ENCODE results near the gene RAP2B. TPM values are rescaled to one million over a fixed set of nuclear protein-coding genes. Genes with fewer than 3 reads are reported as not detected.

RAP2B gene
- total and polyA plus RNA-seq, 4 donors = 1.3 to 7.8 (median 3.2) TPM

- no peak for TF ChIP-seq EGR1 (IDR thresholded peaks at IDR 0.05; ENCODE audit: low read depth in 2 of 2)
- TF ChIP-seq RAD21 (IDR thresholded peaks at IDR 0.05) = no peak
Measured at GRCh38 chr3:153115326-153115725, 46.7 kb upstream of the RAP2B start (continued).

GRCh38 chr3:153127788-153128187 is 34.2 kb upstream of the RAP2B start:
- WGBS = 83% methylated on average over 1 of the region's 1 CpG
- H3K4me1 ChIP-seq (ENCODE audit: control insufficient read depth in 4 of 4, insufficient read depth in 4 of 4, low read length in 3 of 4) = peaks cover 0 to 2% (median 0%) of the 10 kb centered on the region in 4 donors
- no peaks in the 10 kb centered on the region for H3K36me3 ChIP-seq (ENCODE audit: control insufficient read depth in 4 of 4, insufficient read depth in 3 of 4, low read depth in 1 of 4, low read length in 3 of 4)
- H3K9me3 ChIP-seq (ENCODE audit: control insufficient read depth in 4 of 4, low read length in 3 of 4) = no peaks in the 10 kb centered on the region
- DNase-seq (ENCODE audit: low spot score) = no peak
- H3K4me3 ChIP-seq (ENCODE audit: low read depth in 1 of 3, low read length in 3 of 3) = no peak overlapping the region
- no peaks in the 10 kb centered on the region for H3K27me3 ChIP-seq (ENCODE audit: control insufficient read depth in 4 of 4, insufficient read depth in 4 of 4, low read length in 3 of 4)
- TF ChIP-seq TAF1 (conservative IDR thresholded peaks at IDR 0.05) (no peak), MAX (IDR thresholded peaks at IDR 0.05) (no peak), RAD21 (IDR thresholded peaks at IDR 0.05) (no peak), SP1 (IDR thresholded peaks at IDR 0.05) (no peak), NR2F2 (IDR thresholded peaks at IDR 0.05) (no peak), ZBTB33 (IDR thresholded peaks at IDR 0.05) (no peak), HNF4A (conservative IDR thresholded peaks at IDR 0.05) (no peak)
- H3K27ac ChIP-seq (ENCODE audit: low read depth in 1 of 2, low read length in 2 of 2) = no peak overlapping the region
- no peak overlapping the region for H3K9ac ChIP-seq (ENCODE audit: low read depth in 1 of 2, low read length in 2 of 2)

- Histone ChIP-seq H3K27me3 (ENCODE audit: control insufficient read depth in 4 of 4, insufficient read depth in 4 of 4, low read length in 3 of 4) (no peaks in the 10 kb centered on the region), H3K9me3 (ENCODE audit: control insufficient read depth in 4 of 4, low read length in 3 of 4) (no peaks in the 10 kb centered on the region), H3K4me1 (ENCODE audit: control insufficient read depth in 4 of 4, insufficient read depth in 4 of 4, low read length in 3 of 4) (peaks cover 0 to 2% (median 0%) of the 10 kb centered on the region in 4 donors), H3K27ac (ENCODE audit: low read depth in 1 of 2, low read length in 2 of 2) (no peak overlapping the region), H3K9ac (ENCODE audit: low read depth in 1 of 2, low read length in 2 of 2) (no peak overlapping the region), H3K36me3 (ENCODE audit: control insufficient read depth in 4 of 4, insufficient read depth in 3 of 4, low read depth in 1 of 4, low read length in 3 of 4) (no peaks in the 10 kb centered on the region), H3K4me3 (ENCODE audit: low read depth in 1 of 3, low read length in 3 of 3) (no peak overlapping the region)
- WGBS = 85% methylated on average over 11 of the region's 11 CpGs
- DNase-seq (ENCODE audit: low spot score) = no peak
- no peak for TF ChIP-seq YY1 (IDR thresholded peaks at IDR 0.05)
Measured at GRCh38 chr3:153129426-153129825, 32.6 kb upstream of the RAP2B start.

- H3K4me3 ChIP-seq (ENCODE audit: low read depth in 1 of 3, low read length in 3 of 3) = no peak overlapping the region
- H3K27ac ChIP-seq (ENCODE audit: low read depth in 1 of 2, low read length in 2 of 2) = no peak overlapping the region
- H3K9me3 ChIP-seq (ENCODE audit: control insufficient read depth in 4 of 4, low read length in 3 of 4) = no peaks in the 10 kb centered on the region
- no peak overlapping the region for H3K9ac ChIP-seq (ENCODE audit: low read depth in 1 of 2, low read length in 2 of 2)
- no peak for TF ChIP-seq FOXA1 (IDR thresholded peaks at IDR 0.05)
- TF ChIP-seq NR2F2 (IDR thresholded peaks at IDR 0.05) = no peak
- no peak for TF ChIP-seq SP1 (IDR thresholded peaks at IDR 0.05)
- no peak for TF ChIP-seq JUND (IDR thresholded peaks at IDR 0.05)
- TF ChIP-seq ATF3 (IDR thresholded peaks at IDR 0.05) = no peak
- no peak for TF ChIP-seq GABPA (IDR thresholded peaks at IDR 0.05 in 1 of 2, conservative IDR thresholded peaks at IDR 0.05 in 1 of 2)
- TF ChIP-seq TAF1 (conservative IDR thresholded peaks at IDR 0.05) = no peak
- no peak for TF ChIP-seq HNF4A (conservative IDR thresholded peaks at IDR 0.05)
- TF ChIP-seq RAD21 (IDR thresholded peaks at IDR 0.05) = no peak
- TF ChIP-seq YY1 (IDR thresholded peaks at IDR 0.05) = no peak
- TF ChIP-seq CTCF (IDR thresholded peaks at IDR 0.05; ENCODE audit: low read depth, low read length, missing input control) = no peak
- no peaks in the 10 kb centered on the region for H3K27me3 ChIP-seq (ENCODE audit: control insufficient read depth in 4 of 4, insufficient read depth in 4 of 4, low read length in 3 of 4)
- H3K36me3 ChIP-seq (ENCODE audit: control insufficient read depth in 4 of 4, insufficient read depth in 3 of 4, low read depth in 1 of 4, low read length in 3 of 4) = no peaks in the 10 kb centered on the region
- no peak for DNase-seq (ENCODE audit: low spot score)
- peaks cover 0 to 2% (median 0%) of the 10 kb centered on the region in 4 donors for H3K4me1 ChIP-seq (ENCODE audit: control insufficient read depth in 4 of 4, insufficient read depth in 4 of 4, low read length in 3 of 4)
- 94% methylated on average over 3 of the region's 3 CpGs for WGBS
Measured at GRCh38 chr3:153129866-153130265, 32.2 kb upstream of the RAP2B start.

Measured in liver (tissue), 9 donors.